IPS-18a (cell line): ENCODE data around the gene CEP192.

Experiments
- H3K27ac ChIP-seq: one replicate; pipeline ENCODE4 v1.5.1; 2013; ENCODE audit warnings: low read length
- H3K27me3 ChIP-seq: one replicate; pipeline ENCODE4 v1.6.1; 2013; ENCODE audit warnings: mild to moderate bottlenecking, low read length; ENCODE audit not compliant: control insufficient read depth, insufficient read depth
- H3K36me3 ChIP-seq: one replicate; pipeline ENCODE4 v1.6.1; 2013; ENCODE audit warnings: low read depth, low read length; ENCODE audit not compliant: control insufficient read depth
- H3K4me1 ChIP-seq: one replicate; pipeline ENCODE4 v1.6.1; 2013; ENCODE audit warnings: low read depth, low read length; ENCODE audit not compliant: control insufficient read depth
- H3K4me3 ChIP-seq: one replicate; pipeline ENCODE4 v1.5.1; 2013; ENCODE audit warnings: low read length
- H3K9ac ChIP-seq: one replicate; pipeline ENCODE4 v1.6.1; 2013; ENCODE audit warnings: mild to moderate bottlenecking, low read length, moderate library complexity
- H3K9me3 ChIP-seq: one replicate; pipeline ENCODE4 v1.6.1; 2013; ENCODE audit warnings: low read depth, low read length; ENCODE audit not compliant: control insufficient read depth

Gene CEP192

DNA sequence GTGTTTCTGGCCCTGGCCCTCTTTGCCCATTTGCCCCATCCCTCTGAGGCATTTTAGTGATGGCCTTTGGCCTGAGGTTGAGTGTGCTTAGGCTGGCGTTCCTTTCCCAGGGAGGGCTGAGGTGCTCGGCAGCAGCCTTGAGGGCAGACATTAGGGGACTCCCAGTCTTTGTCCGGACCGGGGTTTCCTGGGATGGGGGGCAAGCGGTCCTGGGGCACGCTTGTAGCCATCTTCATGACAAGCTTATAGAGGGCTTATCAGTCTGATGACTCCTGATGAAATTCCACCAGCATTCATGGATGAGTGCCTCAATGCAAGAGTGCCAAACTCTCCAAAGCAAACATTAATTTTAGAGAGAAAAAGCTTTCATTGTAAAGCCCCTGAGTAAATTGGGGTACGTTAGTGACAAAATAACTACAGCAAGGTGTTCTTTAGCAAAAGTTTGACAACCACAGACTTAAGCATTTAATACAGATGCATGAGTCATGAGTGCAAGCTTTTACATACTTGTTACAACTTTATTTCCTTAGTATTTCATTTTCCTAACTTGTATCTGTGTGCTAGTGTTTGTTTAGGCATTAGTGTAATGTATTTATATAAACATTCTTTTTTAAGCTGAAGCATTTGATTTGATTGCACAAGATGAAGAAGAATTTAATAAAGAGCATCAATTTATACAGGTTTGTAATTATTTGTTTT is 45.6 kb downstream of the CEP192 start:
- Histone ChIP-seq H3K27me3 (no peaks in the 10 kb centered on the region), H3K4me3 (no peak overlapping the region), H3K4me1 (no peaks in the 10 kb centered on the region), H3K9ac (no peak overlapping the region), H3K27ac (no peak overlapping the region), H3K9me3 (no peaks in the 10 kb centered on the region), H3K36me3 (peaks cover 24% of the 10 kb centered on the region)

DNA sequence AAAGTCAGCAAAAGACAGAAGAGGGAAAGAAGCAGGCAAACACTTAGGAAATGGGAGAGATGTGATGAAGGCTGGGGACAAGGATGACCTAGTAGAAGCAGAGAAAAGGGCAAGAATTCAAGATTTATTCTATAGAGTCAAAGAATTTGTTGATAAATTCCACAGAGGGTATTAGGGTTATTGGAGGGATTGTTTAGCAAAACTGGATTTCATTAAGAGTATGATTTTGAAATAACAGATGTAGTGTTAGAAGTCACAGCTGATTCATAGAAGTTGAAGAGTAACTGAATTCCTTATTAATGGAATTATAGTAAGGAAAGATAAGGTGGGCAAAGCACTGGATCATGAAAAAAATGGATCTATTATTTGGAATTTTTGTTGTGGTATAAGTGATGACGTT is 48.6 kb downstream of the CEP192 start:
- H3K9ac ChIP-seq = no peak overlapping the region
- peaks cover 26% of the 10 kb centered on the region for H3K36me3 ChIP-seq
- H3K4me1 ChIP-seq = no peaks in the 10 kb centered on the region
- H3K4me3 ChIP-seq = no peak overlapping the region
- H3K27me3 ChIP-seq = no peaks in the 10 kb centered on the region
- no peak overlapping the region for H3K27ac ChIP-seq
- H3K9me3 ChIP-seq = no peaks in the 10 kb centered on the region

GRCh38 chr18:13043066-13043465 is 51.9 kb downstream of the CEP192 start:
- Histone ChIP-seq H3K36me3 (peaks cover 28% of the 10 kb centered on the region), H3K27me3 (no peaks in the 10 kb centered on the region), H3K9ac (no peak overlapping the region), H3K4me1 (no peaks in the 10 kb centered on the region), H3K4me3 (no peak overlapping the region), H3K9me3 (no peaks in the 10 kb centered on the region), H3K27ac (no peak overlapping the region)

DNA sequence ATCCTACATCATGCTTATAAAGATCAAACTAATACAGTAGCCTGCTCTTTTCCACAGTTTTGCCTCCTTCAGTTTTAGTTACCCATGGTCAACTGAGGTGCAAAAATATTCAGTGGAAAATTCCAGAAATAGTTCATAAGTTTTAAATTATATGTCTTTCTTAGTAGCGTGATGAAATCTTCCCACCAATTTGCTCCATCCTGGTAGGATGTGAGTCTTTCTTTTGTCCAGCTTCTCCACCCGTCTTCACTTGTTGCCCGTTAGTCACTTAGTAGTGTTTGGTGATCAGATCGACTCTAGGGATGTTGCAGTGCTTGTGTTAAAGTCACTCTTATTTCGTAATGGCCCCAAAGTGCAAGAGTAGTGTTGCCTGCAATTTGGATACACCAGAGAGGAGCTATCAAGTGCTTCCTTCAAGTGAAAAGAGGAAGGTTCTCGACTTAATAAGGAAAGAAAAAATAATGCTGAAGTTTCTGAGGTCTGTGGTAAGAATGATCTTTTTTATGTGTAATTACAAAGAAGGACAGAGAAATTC is 57.0 kb downstream of the CEP192 start:
- Histone ChIP-seq H3K4me1 (no peaks in the 10 kb centered on the region), H3K27ac (no peak overlapping the region), H3K27me3 (no peaks in the 10 kb centered on the region), H3K9ac (no peak overlapping the region), H3K9me3 (no peaks in the 10 kb centered on the region), H3K36me3 (peaks cover 51% of the 10 kb centered on the region), H3K4me3 (no peak overlapping the region)

DNA sequence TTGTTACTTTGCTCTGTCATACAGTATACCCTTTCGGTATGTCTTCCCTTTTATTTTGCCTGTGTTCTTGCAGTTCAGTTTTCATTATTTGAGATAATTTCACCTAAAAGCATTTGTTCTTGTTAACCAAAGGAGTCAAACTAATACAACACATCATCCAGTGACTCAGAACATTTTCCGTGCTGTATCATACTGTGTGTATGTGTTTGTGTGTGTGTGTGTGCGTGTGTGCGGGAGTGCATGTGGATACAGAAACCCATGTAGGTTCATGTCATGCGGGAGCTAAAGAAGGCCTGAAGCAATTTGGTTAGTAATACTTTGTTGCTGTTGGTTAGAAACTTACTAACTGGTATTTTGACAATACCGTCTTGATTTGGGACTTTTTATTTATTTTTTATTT is 60.0 kb downstream of the CEP192 start:
- Histone ChIP-seq H3K4me3 (no peak overlapping the region), H3K27me3 (no peaks in the 10 kb centered on the region), H3K9ac (no peak overlapping the region), H3K36me3 (peaks cover 73% of the 10 kb centered on the region), H3K27ac (no peak overlapping the region), H3K4me1 (no peaks in the 10 kb centered on the region), H3K9me3 (no peaks in the 10 kb centered on the region)

- H3K4me1 ChIP-seq = no peaks in the 10 kb centered on the region
- H3K4me3 ChIP-seq = no peak overlapping the region
- peaks cover 79% of the 10 kb centered on the region for H3K36me3 ChIP-seq
- H3K9ac ChIP-seq = no peak overlapping the region
- no peak overlapping the region for H3K27ac ChIP-seq
- H3K27me3 ChIP-seq = no peaks in the 10 kb centered on the region
- H3K9me3 ChIP-seq = no peaks in the 10 kb centered on the region
Measured at GRCh38 chr18:13051950-13052349, 60.8 kb downstream of the CEP192 start.

GRCh38 chr18:13054336-13054735 is 63.2 kb downstream of the CEP192 start:
- no peaks in the 10 kb centered on the region for H3K4me1 ChIP-seq
- no peak overlapping the region for H3K9ac ChIP-seq
- H3K4me3 ChIP-seq = no peak overlapping the region
- H3K27ac ChIP-seq = no peak overlapping the region
- peaks cover 70% of the 10 kb centered on the region for H3K36me3 ChIP-seq
- H3K9me3 ChIP-seq = no peaks in the 10 kb centered on the region
- no peaks in the 10 kb centered on the region for H3K27me3 ChIP-seq

- no peak overlapping the region for H3K4me3 ChIP-seq
- H3K36me3 ChIP-seq = peaks cover 35% of the 10 kb centered on the region
Measured at GRCh38 chr18:13061630-13062189, 70.5 kb downstream of the CEP192 start.

GRCh38 chr18:13067124-13067523 is 76.0 kb downstream of the CEP192 start:
- Histone ChIP-seq H3K36me3 (peaks cover 52% of the 10 kb centered on the region), H3K27ac (no peak overlapping the region), H3K27me3 (no peaks in the 10 kb centered on the region), H3K9me3 (no peaks in the 10 kb centered on the region), H3K4me3 (no peak overlapping the region), H3K4me1 (no peaks in the 10 kb centered on the region), H3K9ac (no peak overlapping the region)

More at GRCh38 chr18:13061630-13062189, 70.5 kb downstream of the CEP192 start:
- Histone ChIP-seq H3K27me3 (no peaks in the 10 kb centered on the region), H3K4me1 (no peaks in the 10 kb centered on the region), H3K27ac (no peak overlapping the region), H3K9me3 (no peaks in the 10 kb centered on the region), H3K9ac (no peak overlapping the region)

- Histone ChIP-seq H3K9me3 (no peaks in the 10 kb centered on the region), H3K27ac (no peak overlapping the region), H3K27me3 (no peaks in the 10 kb centered on the region), H3K4me3 (no peak overlapping the region), H3K36me3 (peaks cover 57% of the 10 kb centered on the region), H3K4me1 (no peaks in the 10 kb centered on the region), H3K9ac (no peak overlapping the region)
Measured at GRCh38 chr18:13067966-13068365, 76.8 kb downstream of the CEP192 start.

- Histone ChIP-seq H3K9me3 (no peaks in the 10 kb centered on the region), H3K27me3 (no peaks in the 10 kb centered on the region), H3K36me3 (peaks cover 78% of the 10 kb centered on the region), H3K4me3 (no peak overlapping the region), H3K27ac (no peak overlapping the region), H3K4me1 (no peaks in the 10 kb centered on the region), H3K9ac (no peak overlapping the region)
Measured at GRCh38 chr18:13070460-13070859, 79.3 kb downstream of the CEP192 start.

GRCh38 chr18:13076886-13077285 is 85.7 kb downstream of the CEP192 start:
- H3K27me3 ChIP-seq = no peaks in the 10 kb centered on the region
- no peaks in the 10 kb centered on the region for H3K9me3 ChIP-seq
- no peaks in the 10 kb centered on the region for H3K4me1 ChIP-seq
- no peak overlapping the region for H3K27ac ChIP-seq
- no peak overlapping the region for H3K4me3 ChIP-seq
- H3K36me3 ChIP-seq = peaks cover 31% of the 10 kb centered on the region
- no peak overlapping the region for H3K9ac ChIP-seq
